HCT116 (cell line): ENCODE results near the gene BRINP1. TPM values are rescaled to one million over a fixed set of nuclear protein-coding genes. Genes with fewer than 3 reads are reported as not detected.

Source experiments
- ATAC-seq: fragments of 200-7000 bp; cut with Tn5 transposase; 2 replicates; pipeline ENCODE4 v1.9.1; 2020; ENCODE audit warnings: mild to moderate bottlenecking, moderate library complexity
- BruUV-seq: library from RNA; stranded (reverse); fragments of 400-500 nt; replicated peaks from 2 replicates; lab custom pipeline; 2021; lab: Mats Ljungman, UMichigan
- CTCF ChIA-PET: fragments of 300-600 bp; sonication (Branson Sonifier 250); formaldehyde crosslinking; loops from one replicate; lab custom pipeline; 2021; ENCODE audit warnings: antibody characterized with exemption; lab: Charles Lee
- POLR2A ChIA-PET: fragments of 300-600, 350-600 bp; sonication (Branson Sonifier 250); formaldehyde crosslinking; loops from one replicate; lab custom pipeline; 2021; ENCODE audit warnings: antibody characterized with exemption; lab: Charles Lee
- RAD21 ChIA-PET, 2 experiments: fragments of 300-600 bp; sonication (Branson Sonifier 250); formaldehyde crosslinking; loops; one replicate each; lab custom pipeline; 2023; ENCODE audit warnings: low total read pairs in 2 of 2; ENCODE audit not compliant: uncharacterized antibody in 2 of 2, unreplicated experiment in 2 of 2, low non-redundant PET in 1 of 2; lab: Charles Lee
- DNase-seq: peaks from one replicate; pipeline ENCODE4 v3.0.0-alpha.2; 2010; ENCODE audit warnings: low read depth, low spot score
- H2AFZ ChIP-seq: fragments of 200-600 bp; shearing (Covaris generic), sonication (generic); 2 replicates; pipeline ENCODE4 v1.6.1; 2017; ENCODE audit warnings: low read depth, mixed run types, mixed read lengths, antibody characterized with exemption, low read length; ENCODE audit not compliant: poor library complexity, severe bottlenecking
- H3K27ac ChIP-seq: 2 replicates; pipeline ENCODE4 v1.5.1; 2012; ENCODE audit warnings: low read depth, low read length
- H3K27me3 ChIP-seq: fragments of 200-600 bp; sonication (generic); 2 replicates; pipeline ENCODE4 v1.6.1; 2016; ENCODE audit warnings: mixed run types, low read length, mixed read lengths; ENCODE audit not compliant: insufficient read depth
- H3K36me3 ChIP-seq, 2 experiments: fragments of 200-500 bp in 1 of 2; fragments of 200-600 bp in 1 of 2; sonication (Bioruptor generic) in 1 of 2; sonication (generic) in 1 of 2; 2 replicates each; pipeline versions ENCODE4 v1.5.1 to v1.6.1; 2014 to 2016; ENCODE audit warnings: low read length in 2 of 2, inconsistent platforms in 1 of 2, mixed read lengths in 1 of 2, mixed run types in 1 of 2; ENCODE audit not compliant: insufficient read depth in 2 of 2, control insufficient read depth in 1 of 2
- H3K4me1 ChIP-seq, 2 experiments: fragments of 200-600 bp in 1 of 2; sonication (generic) in 1 of 2; 2 replicates each; pipeline versions ENCODE4 v1.5.1 to v1.6.1; 2012 to 2017; ENCODE audit warnings: low read length in 2 of 2, inconsistent platforms in 1 of 2, mild to moderate bottlenecking in 1 of 2, mixed read lengths in 1 of 2, mixed run types in 1 of 2, moderate library complexity in 1 of 2; ENCODE audit not compliant: insufficient read depth in 2 of 2, control insufficient read depth in 1 of 2
- H3K4me2 ChIP-seq: fragments of 200-600 bp; sonication (generic); 2 replicates; pipeline ENCODE4 v1.6.1; 2017; ENCODE audit warnings: mixed run types, low read length, mixed read lengths
- H3K4me3 ChIP-seq, 2 experiments: fragments of 200-600 bp in 1 of 2; sonication (generic) in 1 of 2; replicated peaks in 1 of 2; 2 replicates each; pipeline ENCODE4 v1.5.1; 2011 to 2016; ENCODE audit warnings: low read length in 2 of 2, control low read depth in 1 of 2, low read depth in 1 of 2, mild to moderate bottlenecking in 1 of 2, mixed read lengths in 1 of 2, mixed run types in 1 of 2
- H3K79me2 ChIP-seq: fragments of 200-600 bp; sonication (generic); 2 replicates; pipeline ENCODE4 v1.6.1; 2017; ENCODE audit warnings: mild to moderate bottlenecking, mixed run types, low read length, moderate library complexity, mixed read lengths; ENCODE audit not compliant: insufficient read depth
- H3K9ac ChIP-seq: fragments of 200-600 bp; sonication (generic); 2 replicates; pipeline ENCODE4 v1.6.1; 2016; ENCODE audit warnings: low read length, mixed read lengths
- H3K9me2 ChIP-seq: fragments of 200-600 bp; sonication (generic), shearing (Covaris generic); 2 replicates; pipeline ENCODE4 v1.6.1; 2017; ENCODE audit warnings: mixed run types, mild to moderate bottlenecking, moderate library complexity; ENCODE audit not compliant: insufficient read depth
- H3K9me3 ChIP-seq, 2 experiments: fragments of 200-500 bp in 1 of 2; fragments of 200-600 bp in 1 of 2; sonication (Bioruptor generic) in 1 of 2; sonication (generic) in 1 of 2; 2 replicates each; pipeline ENCODE4 v1.6.1; 2014 to 2017; ENCODE audit warnings: low read length in 2 of 2, mixed read lengths in 2 of 2, inconsistent platforms in 1 of 2, low read depth in 1 of 2, mild to moderate bottlenecking in 1 of 2, mixed run types in 1 of 2, moderate library complexity in 1 of 2; ENCODE audit not compliant: control insufficient read depth in 1 of 2, insufficient read depth in 1 of 2
- H4K20me1 ChIP-seq: fragments of 200-600 bp; sonication (generic), shearing (Covaris generic); 2 replicates; pipeline ENCODE4 v1.6.1; 2017; ENCODE audit warnings: mixed run types, mild to moderate bottlenecking, moderate library complexity; ENCODE audit not compliant: insufficient read depth
- EZH2 ChIP-seq: fragments of 200-600 bp; sonication (generic); IDR thresholded peaks from 2 replicates; pipeline ENCODE4 v1.6.1; 2017; ENCODE audit warnings: antibody characterized with exemption, mixed run types
- FOSL1 ChIP-seq: IDR thresholded peaks from 2 replicates; pipeline ENCODE4 v1.6.1; 2012; ENCODE audit warnings: low read depth
- POLR2A ChIP-seq: IDR thresholded peaks from 2 replicates; pipeline ENCODE4 v1.7.0; 2011; ENCODE audit warnings: borderline replicate concordance; ENCODE audit not compliant: insufficient read depth, insufficient read length; ENCODE audit errors: extremely low read depth
- YY1 ChIP-seq: IDR thresholded peaks from 2 replicates; pipeline ENCODE4 v1.6.1; 2011; ENCODE audit warnings: low read length, low read depth, moderate library complexity, mild to moderate bottlenecking; ENCODE audit not compliant: insufficient replicate concordance; ENCODE audit errors: extremely low read depth
- intact Hi-C: fragments of 100-400 bp; cut with micrococcal nuclease; formaldehyde crosslinking; loops from 2 replicates; pipeline ENCODE4 v1.10.0; 2022
- total RNA-seq: library from RNA; stranded (reverse); gene quantifications from one replicate; pipeline ENCODE4 v1.2.1, GENCODE V29; 2021; ENCODE audit not compliant: unreplicated experiment
- TF ChIP-seq, protein P1 (sequence below): IDR thresholded peaks from 2 replicates; pipeline ENCODE4 v1.6.1; 2012
- TF ChIP-seq, protein P2 (sequence below): IDR thresholded peaks from 2 replicates; pipeline ENCODE4 v1.6.1; 2011; ENCODE audit warnings: mild to moderate bottlenecking, low read length, moderate library complexity; ENCODE audit not compliant: insufficient replicate concordance; ENCODE audit errors: extremely low read depth
- TF ChIP-seq, protein P3 (sequence below), 3 experiments: fragments of 200-600 bp in 1 of 3; sonication (generic) in 1 of 3; IDR thresholded peaks in 2 of 3; conservative IDR thresholded peaks in 1 of 3; 2 replicates each; pipeline ENCODE4 v1.5.1; 2012 to 2017; ENCODE audit warnings: low read depth in 2 of 3, low read length in 2 of 3, antibody characterized with exemption in 1 of 3, borderline replicate concordance in 1 of 3, control low read depth in 1 of 3, mild to moderate bottlenecking in 1 of 3, mixed read lengths in 1 of 3, mixed run types in 1 of 3, moderate library complexity in 1 of 3; ENCODE audit not compliant: insufficient read depth in 1 of 3
- TF ChIP-seq, protein P4 (sequence below): IDR thresholded peaks from 2 replicates; pipeline ENCODE4 v1.6.1; 2012

The BRINP1 gene
- total RNA-seq, 1 experiment from 2014 or later, result not detected

DNA sequence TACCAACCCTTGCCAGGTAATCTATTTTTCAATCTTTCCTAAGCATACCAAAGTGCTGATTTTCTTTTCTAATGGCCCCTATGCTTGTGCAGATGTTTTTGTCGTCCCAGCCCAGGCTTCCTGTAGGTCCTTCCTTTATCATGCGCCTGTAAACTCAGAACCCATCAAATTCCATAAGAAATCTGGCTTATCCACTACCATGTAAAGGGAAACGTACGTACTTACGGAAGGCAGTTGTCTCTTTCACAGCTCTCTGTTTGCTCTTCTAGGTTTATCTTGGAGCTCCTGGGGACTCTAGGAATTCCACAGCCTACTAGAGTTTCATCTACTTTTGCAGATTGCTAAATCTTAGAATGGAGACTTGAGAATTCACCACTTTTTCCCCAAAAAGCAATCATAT lies 9.0 kb downstream of the BRINP1 start:
- ATAC-seq, result no peak
- ChIA-PET RAD21 (no interaction called here), CTCF (no interaction called here)
- intact Hi-C loops, result loop anchor here (10.0 kb wide), 1 partner anchor 1715 kb away; no protein-coding TSS in a partner anchor
- H4K20me1 ChIP-seq, result no peaks in the 10 kb centered on the region
- peaks cover 0 to 11% of the 10 kb centered on the region in 2 experiments; a peak in 2 of 4 replicates for H3K9me3 ChIP-seq
- no peak overlapping the region for H2AFZ ChIP-seq
- TF ChIP-seq YY1 (no peak), FOSL1 (no peak), POLR2A (no peak), EZH2 (no peak)
- TF ChIP-seq, protein P1, sequence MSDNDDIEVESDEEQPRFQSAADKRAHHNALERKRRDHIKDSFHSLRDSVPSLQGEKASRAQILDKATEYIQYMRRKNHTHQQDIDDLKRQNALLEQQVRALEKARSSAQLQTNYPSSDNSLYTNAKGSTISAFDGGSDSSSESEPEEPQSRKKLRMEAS, result no peak
- TF ChIP-seq, protein P2, sequence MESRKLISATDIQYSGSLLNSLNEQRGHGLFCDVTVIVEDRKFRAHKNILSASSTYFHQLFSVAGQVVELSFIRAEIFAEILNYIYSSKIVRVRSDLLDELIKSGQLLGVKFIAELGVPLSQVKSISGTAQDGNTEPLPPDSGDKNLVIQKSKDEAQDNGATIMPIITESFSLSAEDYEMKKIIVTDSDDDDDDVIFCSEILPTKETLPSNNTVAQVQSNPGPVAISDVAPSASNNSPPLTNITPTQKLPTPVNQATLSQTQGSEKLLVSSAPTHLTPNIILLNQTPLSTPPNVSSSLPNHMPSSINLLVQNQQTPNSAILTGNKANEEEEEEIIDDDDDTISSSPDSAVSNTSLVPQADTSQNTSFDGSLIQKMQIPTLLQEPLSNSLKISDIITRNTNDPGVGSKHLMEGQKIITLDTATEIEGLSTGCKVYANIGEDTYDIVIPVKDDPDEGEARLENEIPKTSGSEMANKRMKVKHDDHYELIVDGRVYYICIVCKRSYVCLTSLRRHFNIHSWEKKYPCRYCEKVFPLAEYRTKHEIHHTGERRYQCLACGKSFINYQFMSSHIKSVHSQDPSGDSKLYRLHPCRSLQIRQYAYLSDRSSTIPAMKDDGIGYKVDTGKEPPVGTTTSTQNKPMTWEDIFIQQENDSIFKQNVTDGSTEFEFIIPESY, result no peak
- TF ChIP-seq, protein P3, sequence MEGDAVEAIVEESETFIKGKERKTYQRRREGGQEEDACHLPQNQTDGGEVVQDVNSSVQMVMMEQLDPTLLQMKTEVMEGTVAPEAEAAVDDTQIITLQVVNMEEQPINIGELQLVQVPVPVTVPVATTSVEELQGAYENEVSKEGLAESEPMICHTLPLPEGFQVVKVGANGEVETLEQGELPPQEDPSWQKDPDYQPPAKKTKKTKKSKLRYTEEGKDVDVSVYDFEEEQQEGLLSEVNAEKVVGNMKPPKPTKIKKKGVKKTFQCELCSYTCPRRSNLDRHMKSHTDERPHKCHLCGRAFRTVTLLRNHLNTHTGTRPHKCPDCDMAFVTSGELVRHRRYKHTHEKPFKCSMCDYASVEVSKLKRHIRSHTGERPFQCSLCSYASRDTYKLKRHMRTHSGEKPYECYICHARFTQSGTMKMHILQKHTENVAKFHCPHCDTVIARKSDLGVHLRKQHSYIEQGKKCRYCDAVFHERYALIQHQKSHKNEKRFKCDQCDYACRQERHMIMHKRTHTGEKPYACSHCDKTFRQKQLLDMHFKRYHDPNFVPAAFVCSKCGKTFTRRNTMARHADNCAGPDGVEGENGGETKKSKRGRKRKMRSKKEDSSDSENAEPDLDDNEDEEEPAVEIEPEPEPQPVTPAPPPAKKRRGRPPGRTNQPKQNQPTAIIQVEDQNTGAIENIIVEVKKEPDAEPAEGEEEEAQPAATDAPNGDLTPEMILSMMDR (IDR thresholded peaks at IDR 0.05 in 2 of 3, conservative IDR thresholded peaks at IDR 0.05 in 1 of 3; ENCODE audit: borderline replicate concordance in 1 of 3, insufficient read depth in 1 of 3, low read depth in 2 of 3, low read length in 2 of 3), result no peak
- TF ChIP-seq, protein P4, sequence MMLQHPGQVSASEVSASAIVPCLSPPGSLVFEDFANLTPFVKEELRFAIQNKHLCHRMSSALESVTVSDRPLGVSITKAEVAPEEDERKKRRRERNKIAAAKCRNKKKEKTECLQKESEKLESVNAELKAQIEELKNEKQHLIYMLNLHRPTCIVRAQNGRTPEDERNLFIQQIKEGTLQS, result no peak
- TF ChIP-seq, all 23 proteins: peak for 0
- BruUV-seq, result no TSS peak
- Histone ChIP-seq H3K27me3 (no peaks in the 10 kb centered on the region), H3K79me2 (no peaks in the 10 kb centered on the region), H3K9ac (no peak overlapping the region), H3K4me2 (no peak overlapping the region), H3K36me3 (no peaks in the 10 kb centered on the region), H3K4me3 (no peak overlapping the region), H3K9me2 (no peaks in the 10 kb centered on the region), H3K4me1 (no peaks in the 10 kb centered on the region), H3K27ac (no peak overlapping the region)
- POLR2A ChIA-PET, result no interaction called here
- DNase-seq, result no peak
